ENCODE data around the gene GPR152. TPM values are rescaled to one million over a fixed set of nuclear protein-coding genes. Genes with fewer than 3 reads are reported as not detected.

Gene GPR152
- total and polyA plus RNA-seq, 2 of the 8 experiments (the other 6 are each of a cell fraction or from before 2014, with no cell fraction given): not detected

GRCh38 chr11:67418476-67419281, 33.9 kb downstream of the GPR152 start (continued):
- TF ChIP-seq, protein P1, sequence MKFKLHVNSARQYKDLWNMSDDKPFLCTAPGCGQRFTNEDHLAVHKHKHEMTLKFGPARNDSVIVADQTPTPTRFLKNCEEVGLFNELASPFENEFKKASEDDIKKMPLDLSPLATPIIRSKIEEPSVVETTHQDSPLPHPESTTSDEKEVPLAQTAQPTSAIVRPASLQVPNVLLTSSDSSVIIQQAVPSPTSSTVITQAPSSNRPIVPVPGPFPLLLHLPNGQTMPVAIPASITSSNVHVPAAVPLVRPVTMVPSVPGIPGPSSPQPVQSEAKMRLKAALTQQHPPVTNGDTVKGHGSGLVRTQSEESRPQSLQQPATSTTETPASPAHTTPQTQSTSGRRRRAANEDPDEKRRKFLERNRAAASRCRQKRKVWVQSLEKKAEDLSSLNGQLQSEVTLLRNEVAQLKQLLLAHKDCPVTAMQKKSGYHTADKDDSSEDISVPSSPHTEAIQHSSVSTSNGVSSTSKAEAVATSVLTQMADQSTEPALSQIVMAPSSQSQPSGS (IDR thresholded peaks at IDR 0.05; ENCODE audit: low read length): no peak

Measured in H1 (cell line).